ENCODE results near the gene GOSR1. TPM values are rescaled to one million over a fixed set of nuclear protein-coding genes. Genes with fewer than 3 reads are reported as not detected.
"Not testable (repeated sequence)": the region's sequence is repeated elsewhere in the genome, so short reads cannot be mapped to it uniquely, and the experiment has no call there.

Gene GOSR1
- total RNA-seq, 1 experiment from 2014 or later = 12.0 TPM

DNA sequence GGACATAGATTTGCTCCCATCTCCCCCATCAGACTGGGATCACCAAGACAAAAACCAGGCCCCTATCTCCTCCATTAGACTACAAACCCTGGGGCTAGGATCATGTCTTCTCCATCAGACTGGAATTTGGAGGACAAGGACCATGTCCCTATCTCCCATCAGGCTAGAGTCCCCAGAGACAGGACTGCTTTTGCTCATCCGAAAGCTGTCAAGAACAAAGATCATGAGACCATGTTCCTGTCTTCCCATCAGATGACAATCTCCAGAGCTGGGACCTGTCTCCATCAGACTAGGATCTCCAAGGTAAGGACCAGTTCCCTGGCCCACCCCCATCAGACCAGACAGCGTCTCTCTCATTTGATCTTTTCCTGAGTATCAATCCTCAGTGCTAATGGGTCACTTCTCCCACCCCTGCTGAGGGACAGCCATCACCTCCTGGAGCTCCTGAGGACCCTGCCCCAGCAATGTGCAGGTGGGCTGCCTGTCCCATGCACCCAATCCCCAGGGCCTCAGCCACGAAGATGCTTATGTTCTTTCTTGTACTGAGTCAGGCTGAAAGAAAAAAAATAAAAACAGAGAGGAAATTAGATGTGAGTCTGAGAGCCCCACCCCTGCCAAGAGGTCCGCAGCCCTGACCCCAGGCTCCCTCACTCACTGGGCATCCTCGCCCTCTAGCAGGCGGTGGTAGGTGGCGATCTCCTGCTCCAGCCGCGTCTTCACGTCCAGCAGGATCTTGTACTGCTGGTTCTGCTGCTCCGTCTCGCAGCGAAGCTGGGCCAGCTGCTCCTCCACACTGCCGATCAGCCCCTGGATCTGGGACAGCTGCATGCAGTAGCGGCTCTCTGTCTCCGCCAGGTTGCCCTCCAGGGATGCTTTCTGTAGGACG lies 90.3 kb downstream of the GOSR1 start:
- Histone ChIP-seq H3K36me3 (replicated peaks; ENCODE audit: control insufficient read depth, insufficient read depth, low read length) (no peaks in the 10 kb centered on the region), H3K4me3 (ENCODE audit: insufficient read depth, low read depth, low read length) (no peak overlapping the region), H3K27me3 (ENCODE audit: control insufficient read depth, insufficient read depth, low read length) (no peaks in the 10 kb centered on the region)
- DNase-seq = no peak

DNA sequence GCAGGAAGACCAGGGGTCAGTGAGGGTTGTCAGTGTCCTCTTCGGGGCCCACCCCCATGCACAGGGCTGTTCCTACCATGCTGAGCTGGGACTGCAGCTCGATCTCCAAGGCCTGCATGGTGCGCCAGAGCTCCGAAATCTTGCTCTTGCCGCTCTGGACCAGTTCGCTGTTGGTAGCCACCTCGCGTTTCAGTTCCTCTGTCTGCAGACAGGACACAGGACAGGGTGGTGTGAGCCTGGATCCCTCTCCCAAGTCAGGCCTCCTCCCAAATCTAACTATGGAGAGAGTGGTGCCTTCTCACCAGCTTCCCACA lies 90.9 kb downstream of the GOSR1 start:
- no peak for DNase-seq
- H3K36me3 ChIP-seq (replicated peaks; ENCODE audit: control insufficient read depth, insufficient read depth, low read length) = no peaks in the 10 kb centered on the region
- H3K27me3 ChIP-seq (ENCODE audit: control insufficient read depth, insufficient read depth, low read length) = no peaks in the 10 kb centered on the region
- no peak overlapping the region for H3K4me3 ChIP-seq (ENCODE audit: insufficient read depth, low read depth, low read length)

DNA sequence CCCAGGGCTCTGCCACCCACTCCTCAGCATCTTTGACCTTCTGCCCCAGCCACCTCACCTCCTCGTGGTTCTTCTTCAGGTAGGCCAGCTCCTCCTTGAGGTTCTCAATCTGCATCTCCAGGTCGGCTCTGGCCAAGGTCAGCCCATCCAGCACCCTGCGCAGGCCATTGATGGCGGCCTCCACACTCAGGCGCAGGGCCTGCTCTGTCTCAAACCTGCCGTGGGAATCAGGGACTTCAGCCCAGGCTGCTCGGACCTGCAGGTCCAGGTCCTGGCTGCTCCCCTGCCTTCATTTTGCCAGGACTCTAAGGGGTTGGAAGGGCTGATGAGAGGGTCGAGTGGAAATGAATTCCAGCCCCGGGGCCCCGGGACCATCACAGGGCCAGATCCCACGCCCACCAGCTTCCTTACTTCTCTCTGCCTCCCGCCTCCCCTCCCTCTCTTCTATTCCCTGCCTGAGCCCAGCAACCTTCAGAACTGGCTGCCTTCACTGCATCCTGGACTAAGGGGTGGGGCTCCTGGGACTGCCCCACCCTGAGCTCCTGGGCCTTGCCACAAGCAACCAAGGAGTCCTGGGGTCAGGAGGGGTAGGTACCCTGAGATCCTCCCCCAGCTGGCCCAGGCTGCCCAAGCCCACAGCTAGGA lies 92.4 kb downstream of the GOSR1 start:
- H3K27me3 ChIP-seq (ENCODE audit: control insufficient read depth, insufficient read depth, low read length); H3K4me3 ChIP-seq (ENCODE audit: insufficient read depth, low read depth, low read length); H3K36me3 ChIP-seq (replicated peaks; ENCODE audit: control insufficient read depth, insufficient read depth, low read length): not testable (repeated sequence)
- DNase-seq = peak; percentile 5

DNA sequence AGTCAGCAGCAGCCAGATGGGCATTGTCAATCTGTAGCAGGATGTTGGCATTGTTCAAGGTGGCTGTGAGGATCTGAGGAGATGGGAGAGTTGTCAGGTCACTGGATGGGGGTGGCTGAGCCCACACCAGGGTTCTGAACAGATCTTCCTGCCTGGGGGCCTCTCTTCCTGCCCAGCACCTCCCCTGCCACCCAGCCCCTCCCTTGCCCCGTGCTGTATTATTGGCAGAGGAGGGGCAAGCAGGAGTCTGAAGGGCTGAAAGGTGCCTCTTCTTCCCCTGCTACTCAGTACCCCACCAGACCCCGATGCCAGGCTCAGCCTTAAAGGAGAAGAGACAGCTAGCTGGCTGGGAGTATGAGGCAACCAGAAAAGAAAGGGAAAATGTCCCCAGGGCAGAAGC lies 93.0 kb downstream of the GOSR1 start:
- peak; percentile 20 for DNase-seq
- no peaks in the 10 kb centered on the region for H3K27me3 ChIP-seq (ENCODE audit: control insufficient read depth, insufficient read depth, low read length)
- no peak overlapping the region for H3K4me3 ChIP-seq (ENCODE audit: insufficient read depth, low read depth, low read length)
- H3K36me3 ChIP-seq (replicated peaks; ENCODE audit: control insufficient read depth, insufficient read depth, low read length) = no peaks in the 10 kb centered on the region

DNA sequence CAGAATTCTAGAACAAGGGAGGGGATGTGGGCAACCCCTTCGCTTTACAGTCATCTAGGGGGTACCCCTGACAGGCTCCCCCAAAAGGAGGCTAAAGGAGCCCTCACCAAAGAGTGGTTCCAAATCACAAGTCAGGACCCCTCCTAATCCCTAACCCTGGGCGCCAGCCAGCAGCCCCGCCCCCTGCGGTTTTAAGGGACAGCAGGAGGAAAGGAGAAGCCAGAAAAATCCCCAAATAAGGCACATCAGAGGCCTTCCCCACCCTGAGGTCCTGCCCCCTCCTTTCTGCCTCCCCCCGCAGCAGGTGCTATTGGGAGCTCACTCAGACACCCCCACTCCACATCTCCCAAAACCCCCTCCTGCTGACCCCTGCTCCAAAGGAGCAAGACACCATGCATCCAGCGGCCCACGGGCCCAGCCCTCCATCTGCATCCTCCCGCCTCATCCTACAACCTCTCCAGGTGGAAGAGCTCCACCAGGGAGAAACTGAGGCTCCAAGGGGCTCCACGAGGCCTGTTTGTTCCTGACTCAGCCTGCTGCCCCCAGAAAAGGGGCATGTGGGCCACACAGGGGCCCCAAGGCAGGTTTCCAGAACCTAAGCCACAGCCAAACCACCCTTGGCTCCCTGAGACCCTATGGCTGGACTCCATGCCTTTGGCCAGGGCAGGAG lies 93.5 kb downstream of the GOSR1 start:
- Histone ChIP-seq H3K4me3 (ENCODE audit: insufficient read depth, low read depth, low read length) (no peak overlapping the region), H3K36me3 (replicated peaks; ENCODE audit: control insufficient read depth, insufficient read depth, low read length) (no peaks in the 10 kb centered on the region), H3K27me3 (ENCODE audit: control insufficient read depth, insufficient read depth, low read length) (no peaks in the 10 kb centered on the region)
- peak; percentile 47 for DNase-seq

DNA sequence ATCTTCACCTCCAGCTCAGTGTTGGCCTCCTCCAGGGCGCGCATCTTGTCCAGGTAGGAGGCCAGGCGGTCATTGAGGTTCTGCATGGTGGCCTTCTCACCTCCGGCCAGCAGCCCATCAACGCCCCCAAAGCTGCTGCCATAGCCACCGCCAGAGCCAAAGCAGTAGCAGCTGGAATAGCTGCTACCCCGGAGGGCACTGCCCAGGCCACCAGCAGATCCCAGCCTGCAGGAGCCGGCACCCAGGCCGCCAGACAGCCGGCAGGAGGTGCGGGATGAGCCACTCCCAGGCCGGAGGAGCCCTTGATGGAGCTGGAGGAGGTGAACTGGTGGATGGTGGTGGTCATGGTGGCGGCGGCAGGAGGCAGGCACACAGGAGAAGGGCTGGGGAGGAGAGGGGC lies 94.2 kb downstream of the GOSR1 start:
- peak; percentile 26 for DNase-seq
- not testable (repeated sequence) for H3K36me3 ChIP-seq (replicated peaks; ENCODE audit: control insufficient read depth, insufficient read depth, low read length); H3K27me3 ChIP-seq (ENCODE audit: control insufficient read depth, insufficient read depth, low read length); H3K4me3 ChIP-seq (ENCODE audit: insufficient read depth, low read depth, low read length)

DNA sequence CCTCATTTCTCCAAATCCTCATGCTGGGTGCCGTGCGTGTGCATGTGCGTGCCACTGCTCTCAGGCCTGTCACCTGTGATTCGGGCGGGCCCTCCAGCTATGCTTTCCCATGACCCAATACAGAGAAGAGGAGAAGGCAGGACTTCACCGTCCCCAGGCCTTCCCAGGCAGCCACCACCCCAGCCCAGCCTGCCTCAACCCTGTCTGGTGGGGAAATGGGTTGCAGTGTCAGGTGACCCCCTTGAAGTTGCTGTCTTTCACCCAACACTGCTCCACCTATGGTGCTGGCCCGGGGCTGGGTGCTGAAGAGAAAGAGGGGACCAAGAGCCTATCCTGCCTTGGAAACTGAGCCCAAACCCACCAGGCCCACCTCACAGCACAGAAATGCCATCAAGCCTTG lies 94.7 kb downstream of the GOSR1 start:
- Histone ChIP-seq H3K27me3 (ENCODE audit: control insufficient read depth, insufficient read depth, low read length) (no peaks in the 10 kb centered on the region), H3K4me3 (ENCODE audit: insufficient read depth, low read depth, low read length) (no peak overlapping the region), H3K36me3 (replicated peaks; ENCODE audit: control insufficient read depth, insufficient read depth, low read length) (no peaks in the 10 kb centered on the region)
- no peak for DNase-seq

DNA sequence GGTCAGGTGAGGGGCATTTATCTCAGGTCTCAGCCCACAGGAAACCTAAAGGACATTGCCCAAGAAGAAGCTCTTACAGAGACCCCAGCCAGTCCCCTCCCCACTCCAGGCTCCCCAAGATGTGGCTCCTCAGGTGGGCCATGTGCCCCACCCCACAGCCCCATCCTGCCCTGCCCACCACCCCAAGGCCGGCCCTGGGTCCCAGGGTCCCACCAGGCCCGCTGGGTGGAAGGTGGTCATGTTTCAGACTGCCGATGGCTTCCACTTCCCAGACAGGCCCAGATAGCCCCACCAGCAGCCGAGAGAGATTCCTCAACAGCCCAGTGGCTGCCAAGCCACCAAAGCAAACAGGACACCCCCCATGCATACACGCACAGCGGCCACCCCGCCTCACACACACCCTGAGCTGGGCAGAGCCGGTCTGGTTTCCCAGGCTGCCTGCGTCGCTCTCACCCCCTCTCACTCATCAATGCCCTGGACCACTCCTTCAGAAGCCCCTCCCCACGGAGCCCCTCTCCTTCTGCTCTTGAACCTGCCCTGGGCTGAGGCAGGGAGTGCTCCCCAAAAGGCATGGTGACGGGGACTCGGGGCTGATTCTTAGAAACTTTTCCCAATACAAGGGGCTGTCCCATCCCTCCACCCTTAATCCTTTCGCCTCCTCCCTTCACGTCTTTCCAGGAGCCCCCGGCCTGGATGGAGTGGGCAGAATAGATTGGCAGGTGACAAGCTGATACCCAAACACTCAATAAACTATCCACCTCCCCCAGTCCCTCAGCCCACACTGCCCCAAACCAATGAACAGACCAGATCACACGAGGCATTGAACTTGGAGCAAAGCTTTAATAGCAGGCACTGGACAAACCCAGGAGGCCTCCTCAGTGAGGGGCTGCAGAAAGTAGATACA lies 95.7 kb downstream of the GOSR1 start:
- H3K4me3 ChIP-seq (ENCODE audit: insufficient read depth, low read depth, low read length); H3K27me3 ChIP-seq (ENCODE audit: control insufficient read depth, insufficient read depth, low read length); H3K36me3 ChIP-seq (replicated peaks; ENCODE audit: control insufficient read depth, insufficient read depth, low read length): not testable (repeated sequence)
- DNase-seq = peak; percentile 24

DNA sequence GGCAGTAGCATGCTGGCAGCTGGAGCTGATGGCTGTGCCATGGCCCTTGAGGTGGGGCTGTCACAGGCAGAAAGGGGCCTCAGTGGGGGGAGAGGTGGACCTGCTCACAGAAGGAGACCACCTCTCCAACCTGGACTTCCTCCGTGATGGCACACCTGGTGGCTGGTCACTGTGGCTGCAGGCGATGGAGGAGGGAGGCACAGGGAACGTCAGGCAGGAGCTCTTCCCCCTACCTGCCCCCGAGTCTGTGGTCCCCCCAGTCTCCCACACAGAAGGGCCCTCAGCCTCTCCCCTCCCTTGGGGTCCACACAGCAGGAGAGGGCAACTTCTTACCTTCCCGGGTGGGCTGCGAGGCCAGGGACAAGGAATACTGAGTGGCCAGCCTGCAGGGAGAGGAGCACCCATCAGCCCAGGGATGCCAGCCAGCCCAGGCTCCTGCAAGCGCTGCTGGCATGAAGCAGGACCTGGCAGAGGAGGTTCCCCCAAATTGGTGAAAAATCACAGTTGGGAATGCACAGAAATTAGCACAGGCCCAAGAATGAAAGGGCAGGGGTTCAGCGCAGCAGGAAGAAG lies 96.5 kb downstream of the GOSR1 start:
- DNase-seq = peak; percentile 66
- Histone ChIP-seq H3K27me3 (ENCODE audit: control insufficient read depth, insufficient read depth, low read length) (no peaks in the 10 kb centered on the region), H3K4me3 (ENCODE audit: insufficient read depth, low read depth, low read length) (no peak overlapping the region), H3K36me3 (replicated peaks; ENCODE audit: control insufficient read depth, insufficient read depth, low read length) (no peaks in the 10 kb centered on the region)

DNA sequence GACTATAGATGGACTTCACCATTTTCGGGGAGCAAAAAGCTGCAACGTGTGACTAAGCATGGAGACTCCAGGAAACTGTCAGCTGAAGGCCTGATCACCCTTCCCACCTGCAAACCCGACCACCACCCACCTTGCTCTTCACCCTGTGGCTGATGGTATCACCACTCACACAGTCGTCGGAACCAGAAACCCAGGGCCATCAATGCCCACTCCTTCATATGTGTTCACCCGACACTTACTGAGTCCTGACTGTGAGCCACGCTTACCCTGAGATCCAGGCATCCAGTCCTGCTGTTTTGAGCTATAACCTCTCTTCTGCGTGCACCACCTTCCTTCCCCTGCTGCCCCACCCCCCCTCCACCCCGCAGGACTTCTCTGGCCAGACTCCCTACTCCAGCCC lies 97.1 kb downstream of the GOSR1 start:
- not testable (repeated sequence) for H3K36me3 ChIP-seq (replicated peaks; ENCODE audit: control insufficient read depth, insufficient read depth, low read length); H3K27me3 ChIP-seq (ENCODE audit: control insufficient read depth, insufficient read depth, low read length); H3K4me3 ChIP-seq (ENCODE audit: insufficient read depth, low read depth, low read length)
- DNase-seq = peak; percentile 19

DNA sequence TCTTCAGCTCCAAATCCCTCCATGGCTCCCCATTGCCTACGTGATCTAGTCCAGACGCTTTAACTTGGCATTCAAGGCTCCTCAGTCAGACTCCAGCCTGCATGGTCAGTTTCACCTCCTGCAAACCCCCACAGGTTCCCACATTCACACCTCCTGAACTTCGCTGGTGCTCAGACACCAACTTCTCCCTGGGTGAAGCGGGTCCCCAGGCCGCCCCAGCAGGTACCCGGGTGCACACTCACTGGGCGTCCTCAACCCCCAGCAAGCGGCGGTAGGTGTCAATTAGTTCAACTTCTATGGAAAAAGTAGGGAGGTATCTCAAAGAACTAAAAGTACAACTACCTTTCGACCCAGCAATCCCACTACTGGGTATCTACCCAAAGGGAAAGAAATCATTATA lies 97.6 kb downstream of the GOSR1 start:
- not testable (repeated sequence) for H3K36me3 ChIP-seq (replicated peaks; ENCODE audit: control insufficient read depth, insufficient read depth, low read length); H3K4me3 ChIP-seq (ENCODE audit: insufficient read depth, low read depth, low read length); H3K27me3 ChIP-seq (ENCODE audit: control insufficient read depth, insufficient read depth, low read length)
- peak; percentile 11 for DNase-seq

DNA sequence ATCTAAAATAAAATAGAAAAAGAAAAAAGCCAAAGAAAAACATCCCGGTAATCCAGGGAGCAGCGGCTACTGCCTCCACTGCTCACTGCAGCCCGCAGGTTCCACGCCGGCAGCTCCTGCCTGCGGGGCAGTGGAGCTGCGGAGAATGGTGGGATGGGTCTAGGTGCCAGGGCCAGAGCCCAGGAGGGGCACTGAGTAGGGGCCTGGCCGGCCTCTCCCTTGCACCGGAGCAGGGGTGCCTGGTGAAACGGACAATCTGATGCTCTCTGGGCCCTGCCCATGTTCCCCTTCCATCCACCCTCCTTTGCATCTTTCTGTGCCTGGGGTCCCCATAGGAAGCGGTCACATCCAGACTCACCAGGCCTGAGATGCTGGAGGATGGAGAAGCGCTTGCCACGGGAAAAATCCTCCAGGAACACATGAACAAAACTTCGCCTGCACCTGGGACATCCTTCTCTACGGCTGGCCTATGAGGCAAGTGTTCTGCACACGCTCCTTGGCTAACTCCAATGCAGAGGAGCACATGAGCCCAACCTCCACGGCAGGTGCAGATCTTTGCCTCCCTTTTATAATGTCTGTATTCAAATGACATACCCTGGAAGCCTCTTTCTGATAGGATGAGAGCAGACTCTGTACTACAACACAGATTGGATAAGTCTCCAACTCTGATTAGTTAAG lies 98.6 kb downstream of the GOSR1 start:
- H3K4me3 ChIP-seq (ENCODE audit: insufficient read depth, low read depth, low read length); H3K27me3 ChIP-seq (ENCODE audit: control insufficient read depth, insufficient read depth, low read length); H3K36me3 ChIP-seq (replicated peaks; ENCODE audit: control insufficient read depth, insufficient read depth, low read length): not testable (repeated sequence)
- DNase-seq = peak; percentile 38

DNA sequence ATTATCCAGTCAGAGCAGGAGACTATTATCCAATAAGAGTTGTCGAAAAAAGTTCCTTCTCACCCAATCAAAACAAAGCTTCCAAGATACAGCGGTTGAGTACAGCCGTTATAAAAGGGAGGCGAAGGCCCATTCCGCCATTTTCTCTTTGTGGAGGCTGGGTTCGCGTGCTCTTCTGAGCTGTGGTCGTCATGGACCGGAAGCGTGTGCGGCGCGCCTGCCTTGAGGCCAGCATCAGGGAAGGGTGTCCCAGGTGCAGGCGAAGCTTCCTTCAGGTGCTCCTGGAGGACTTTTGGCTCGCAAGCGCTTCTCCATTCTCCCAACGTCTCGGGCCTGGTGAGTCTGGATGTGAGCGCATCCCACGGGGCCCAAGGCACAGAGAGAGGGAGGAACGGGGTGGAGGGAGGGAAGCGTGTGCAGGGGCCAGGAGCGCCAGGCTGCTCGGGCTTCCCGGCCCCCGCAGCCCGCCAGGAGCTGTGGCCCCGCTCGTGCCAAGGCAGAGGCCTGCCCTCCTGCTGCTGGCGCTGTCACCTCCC lies 99.2 kb downstream of the GOSR1 start:
- Histone ChIP-seq H3K27me3 (ENCODE audit: control insufficient read depth, insufficient read depth, low read length) (no peaks in the 10 kb centered on the region), H3K4me3 (ENCODE audit: insufficient read depth, low read depth, low read length) (no peak overlapping the region), H3K36me3 (replicated peaks; ENCODE audit: control insufficient read depth, insufficient read depth, low read length) (no peaks in the 10 kb centered on the region)
- peak; percentile 19 for DNase-seq
